GM18868 (cell line): ENCODE measurements around the gene EPHB1.

ENCODE experiments used
- ATAC-seq: cut with Tn5 transposase; IDR thresholded peaks from one replicate; pipeline ENCODE4 v1.9.1; 2021; ENCODE audit warnings: mild to moderate bottlenecking, moderate library complexity; ENCODE audit not compliant: unreplicated experiment

EPHB1 gene

GRCh38 chr3:135181408-135181807, 386.3 kb downstream of the EPHB1 start:
- ATAC-seq, result no peak

- ATAC-seq, result no peak
Observed at GRCh38 chr3:135182364-135182998, 387.4 kb downstream of the EPHB1 start.

- ATAC-seq, result no peak
Observed at GRCh38 chr3:135190658-135191057, 395.6 kb downstream of the EPHB1 start.

- ATAC-seq, result no peak
Observed at GRCh38 chr3:135191708-135192107, 396.6 kb downstream of the EPHB1 start.

- ATAC-seq, result no peak
Observed at GRCh38 chr3:135192929-135193328, 397.9 kb downstream of the EPHB1 start.

- peak; percentile 54 for ATAC-seq
Observed at GRCh38 chr3:135197246-135197645, 402.2 kb downstream of the EPHB1 start.

GRCh38 chr3:135197856-135198255, 402.8 kb downstream of the EPHB1 start:
- no peak for ATAC-seq

GRCh38 chr3:135199137-135199536, 404.1 kb downstream of the EPHB1 start:
- ATAC-seq, result no peak

GRCh38 chr3:135203026-135203425, 408.0 kb downstream of the EPHB1 start:
- no peak for ATAC-seq

GRCh38 chr3:135213213-135213612, 418.2 kb downstream of the EPHB1 start:
- ATAC-seq, result no peak

GRCh38 chr3:135213822-135214221, 418.8 kb downstream of the EPHB1 start:
- ATAC-seq, result no peak

- ATAC-seq, result no peak
Observed at GRCh38 chr3:135214400-135214799, 419.3 kb downstream of the EPHB1 start.

GRCh38 chr3:135215516-135215915, 420.5 kb downstream of the EPHB1 start:
- ATAC-seq, result no peak

GRCh38 chr3:135216659-135217058, 421.6 kb downstream of the EPHB1 start:
- no peak for ATAC-seq

GRCh38 chr3:135217730-135218129, 422.7 kb downstream of the EPHB1 start:
- ATAC-seq, result no peak

GRCh38 chr3:135218304-135218703, 423.2 kb downstream of the EPHB1 start:
- ATAC-seq, result no peak

GRCh38 chr3:135218782-135219181, 423.7 kb downstream of the EPHB1 start:
- no peak for ATAC-seq

GRCh38 chr3:135224815-135225362, 429.8 kb downstream of the EPHB1 start:
- no peak for ATAC-seq

- ATAC-seq, result peak; percentile 59
Observed at GRCh38 chr3:135226057-135226456, 431.0 kb downstream of the EPHB1 start.

GRCh38 chr3:135228201-135228600, 433.1 kb downstream of the EPHB1 start:
- no peak for ATAC-seq

- ATAC-seq, result no peak
Observed at GRCh38 chr3:135229018-135229495, 434.0 kb downstream of the EPHB1 start.

- ATAC-seq, result no peak
Observed at GRCh38 chr3:135231737-135232136, 436.7 kb downstream of the EPHB1 start.

- ATAC-seq, result no peak
Observed at GRCh38 chr3:135232226-135232625, 437.2 kb downstream of the EPHB1 start.
